ENCODE measurements around the gene LRRC8D. TPM values are rescaled to one million over a fixed set of nuclear protein-coding genes. Genes with fewer than 3 reads are reported as not detected.

Gene LRRC8D
- total RNA-seq, 1 experiment from 2014 or later: 39.4 TPM

DNA sequence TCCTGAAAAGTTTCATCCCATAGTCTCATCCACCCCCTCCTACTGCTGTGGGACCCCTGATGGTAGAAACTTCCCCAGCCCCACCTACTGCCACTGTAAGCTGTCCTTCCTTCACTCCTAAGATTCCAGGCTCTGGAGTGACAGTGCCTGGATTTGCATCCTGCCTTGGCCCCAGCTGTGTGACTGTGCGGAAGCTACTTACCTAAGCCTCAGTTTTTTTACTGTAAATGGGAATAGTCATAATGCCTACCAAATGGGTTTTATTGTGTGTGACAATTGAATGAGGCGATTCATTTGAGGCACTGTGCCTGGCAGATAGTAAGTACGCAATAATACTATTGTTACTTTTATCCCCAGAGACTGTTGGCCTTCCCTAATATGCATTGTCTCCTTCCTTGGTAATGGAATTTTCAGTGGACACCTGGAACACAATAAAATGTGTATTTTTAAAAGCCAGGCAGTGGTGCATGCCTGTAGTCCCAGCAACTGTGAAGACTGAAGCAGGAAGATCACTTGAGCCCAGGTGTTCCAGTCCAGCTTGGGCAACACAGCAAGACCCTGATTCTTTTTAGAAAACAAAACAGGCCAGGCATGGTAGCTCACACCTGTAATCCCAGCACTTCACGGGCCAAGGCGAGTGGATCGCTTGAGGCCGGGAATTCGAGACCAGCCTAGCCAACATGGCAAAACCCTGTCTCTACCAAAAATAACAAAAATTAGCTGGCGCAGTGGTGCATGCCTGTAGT lies 119.0 kb downstream of the LRRC8D start:
- H3K9me3 Mint-ChIP-seq (ENCODE audit: unreplicated experiment): no peaks in the 10 kb centered on the region
- Histone ChIP-seq H3K4me3 (ENCODE audit: low read depth, low read length) (no peak overlapping the region), H3K27me3 (replicated peaks; ENCODE audit: control insufficient read depth, insufficient read depth, low read length) (no peaks in the 10 kb centered on the region), H3K9me3 (no peaks in the 10 kb centered on the region), H3K36me3 (ENCODE audit: control insufficient read depth, insufficient read depth, low read length) (no peaks in the 10 kb centered on the region), H3K4me1 (peaks cover 8% of the 10 kb centered on the region)
- no peak overlapping the region for H3K27ac Mint-ChIP-seq (ENCODE audit: unreplicated experiment)
- BruUV-seq (replicated peaks): no TSS peak
- TF ChIP-seq, protein P1, sequence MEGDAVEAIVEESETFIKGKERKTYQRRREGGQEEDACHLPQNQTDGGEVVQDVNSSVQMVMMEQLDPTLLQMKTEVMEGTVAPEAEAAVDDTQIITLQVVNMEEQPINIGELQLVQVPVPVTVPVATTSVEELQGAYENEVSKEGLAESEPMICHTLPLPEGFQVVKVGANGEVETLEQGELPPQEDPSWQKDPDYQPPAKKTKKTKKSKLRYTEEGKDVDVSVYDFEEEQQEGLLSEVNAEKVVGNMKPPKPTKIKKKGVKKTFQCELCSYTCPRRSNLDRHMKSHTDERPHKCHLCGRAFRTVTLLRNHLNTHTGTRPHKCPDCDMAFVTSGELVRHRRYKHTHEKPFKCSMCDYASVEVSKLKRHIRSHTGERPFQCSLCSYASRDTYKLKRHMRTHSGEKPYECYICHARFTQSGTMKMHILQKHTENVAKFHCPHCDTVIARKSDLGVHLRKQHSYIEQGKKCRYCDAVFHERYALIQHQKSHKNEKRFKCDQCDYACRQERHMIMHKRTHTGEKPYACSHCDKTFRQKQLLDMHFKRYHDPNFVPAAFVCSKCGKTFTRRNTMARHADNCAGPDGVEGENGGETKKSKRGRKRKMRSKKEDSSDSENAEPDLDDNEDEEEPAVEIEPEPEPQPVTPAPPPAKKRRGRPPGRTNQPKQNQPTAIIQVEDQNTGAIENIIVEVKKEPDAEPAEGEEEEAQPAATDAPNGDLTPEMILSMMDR (IDR thresholded peaks at IDR 0.05; ENCODE audit: insufficient read depth in 1 of 2, low read depth in 1 of 2, low read length in 1 of 2, severe bottlenecking in 1 of 2, unreplicated experiment in 1 of 2): no peak
- no peak for DNase-seq
- ChIA-PET CTCF (no interaction called here), POLR2A (no interaction called here)
- peaks cover 7% of the 10 kb centered on the region for H3K4me1 Mint-ChIP-seq (ENCODE audit: low read depth, unreplicated experiment)
- no peaks in the 10 kb centered on the region for H3K27me3 Mint-ChIP-seq (ENCODE audit: insufficient read depth, unreplicated experiment)
- no peak overlapping the region for H3K4me3 Mint-ChIP-seq (ENCODE audit: unreplicated experiment)
- H3K36me3 Mint-ChIP-seq (ENCODE audit: insufficient read depth, unreplicated experiment): peaks cover 12% of the 10 kb centered on the region
- intact Hi-C loops (cut with micrococcal nuclease; ENCODE audit: unreplicated experiment): loop anchor here (5.0 kb wide), 1 partner anchor 88 kb away; no protein-coding TSS in a partner anchor

DNA sequence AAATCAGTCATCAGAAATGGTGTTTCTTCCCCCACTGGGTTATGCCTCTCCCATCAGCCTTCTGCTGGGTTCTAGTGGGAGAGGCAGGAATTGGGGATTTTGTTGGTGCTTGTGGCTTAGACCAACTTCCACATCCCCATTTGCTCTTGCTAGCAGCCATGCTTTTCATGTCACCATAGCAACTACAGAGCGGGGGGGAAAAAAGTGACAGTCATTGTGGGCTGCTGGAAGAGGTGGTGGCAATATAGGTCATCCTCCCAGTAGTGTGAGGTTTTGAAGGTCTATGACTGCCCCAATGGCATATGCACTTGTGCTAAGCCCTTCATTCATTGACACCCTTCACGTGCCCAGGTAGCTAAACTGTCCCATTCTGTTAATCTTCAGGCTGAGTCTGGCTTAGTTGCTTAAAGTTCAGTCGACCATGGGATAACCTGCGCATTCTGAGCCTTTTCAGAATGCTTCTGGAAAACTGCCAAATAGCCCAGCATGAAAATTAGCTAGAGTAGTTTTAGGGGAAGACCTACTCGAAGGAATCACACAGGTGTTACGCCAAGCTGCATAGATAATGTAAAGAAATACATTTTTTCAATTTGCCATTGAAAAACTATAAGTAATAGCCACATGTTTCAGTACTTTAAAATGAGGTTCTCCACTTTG lies 120.4 kb downstream of the LRRC8D start:
- Mint-ChIP-seq H3K27ac (ENCODE audit: unreplicated experiment) (no peak overlapping the region), H3K9me3 (ENCODE audit: unreplicated experiment) (no peaks in the 10 kb centered on the region), H3K4me1 (ENCODE audit: low read depth, unreplicated experiment) (peaks cover 7% of the 10 kb centered on the region), H3K4me3 (ENCODE audit: unreplicated experiment) (no peak overlapping the region), H3K36me3 (ENCODE audit: insufficient read depth, unreplicated experiment) (no peaks in the 10 kb centered on the region), H3K27me3 (ENCODE audit: insufficient read depth, unreplicated experiment) (no peaks in the 10 kb centered on the region)
- ChIA-PET POLR2A (no interaction called here), CTCF (no interaction called here)
- Histone ChIP-seq H3K9me3 (no peaks in the 10 kb centered on the region), H3K36me3 (ENCODE audit: control insufficient read depth, insufficient read depth, low read length) (no peaks in the 10 kb centered on the region), H3K27me3 (replicated peaks; ENCODE audit: control insufficient read depth, insufficient read depth, low read length) (no peaks in the 10 kb centered on the region), H3K4me1 (peaks cover 8% of the 10 kb centered on the region), H3K4me3 (ENCODE audit: low read depth, low read length) (no peak overlapping the region)
- DNase-seq: no peak
- BruUV-seq (replicated peaks): no TSS peak
- TF ChIP-seq, protein P1 (IDR thresholded peaks at IDR 0.05; ENCODE audit: insufficient read depth in 1 of 2, low read depth in 1 of 2, low read length in 1 of 2, severe bottlenecking in 1 of 2, unreplicated experiment in 1 of 2): no peak
- intact Hi-C loops (cut with micrococcal nuclease; ENCODE audit: unreplicated experiment): loop anchor here (5.0 kb wide), 1 partner anchor 89 kb away; no protein-coding TSS in a partner anchor

DNA sequence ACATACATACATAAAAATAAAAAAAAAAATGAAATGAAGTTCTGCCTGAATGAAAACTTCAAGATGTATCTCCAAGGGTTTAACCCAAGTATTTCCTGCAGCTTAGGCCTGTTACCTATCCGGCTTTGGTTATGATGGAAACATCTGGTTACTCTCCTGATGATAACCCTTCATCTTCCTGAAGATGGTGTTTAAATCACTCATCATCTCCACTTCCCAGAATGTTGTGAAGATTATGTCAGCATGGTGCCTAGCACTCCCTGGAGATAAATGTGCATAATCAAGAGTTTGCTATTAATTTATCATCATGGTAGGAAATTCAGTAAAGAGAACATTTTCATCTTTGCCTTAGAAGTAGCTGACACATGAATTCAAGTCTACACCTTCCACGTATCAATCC lies 121.2 kb downstream of the LRRC8D start:
- H3K27me3 ChIP-seq (replicated peaks; ENCODE audit: control insufficient read depth, insufficient read depth, low read length): no peaks in the 10 kb centered on the region
- no peaks in the 10 kb centered on the region for H3K9me3 Mint-ChIP-seq (ENCODE audit: unreplicated experiment)

More for the DNA sequence above, 121.2 kb downstream of the LRRC8D start:
- no peak overlapping the region for H3K4me3 ChIP-seq (ENCODE audit: low read depth, low read length)
- Mint-ChIP-seq H3K36me3 (ENCODE audit: insufficient read depth, unreplicated experiment) (no peaks in the 10 kb centered on the region), H3K27ac (ENCODE audit: unreplicated experiment) (no peak overlapping the region), H3K27me3 (ENCODE audit: insufficient read depth, unreplicated experiment) (no peaks in the 10 kb centered on the region), H3K4me3 (ENCODE audit: unreplicated experiment) (no peak overlapping the region), H3K4me1 (ENCODE audit: low read depth, unreplicated experiment) (peaks cover 7% of the 10 kb centered on the region)
- ChIA-PET POLR2A (interaction anchor here (0.7 kb wide), 1 partner anchor 121 kb away, joined by 3 read pairs; the partner anchor contains the start of gene LRRC8D), CTCF (no interaction called here)
- TF ChIP-seq, protein P1 (IDR thresholded peaks at IDR 0.05; ENCODE audit: insufficient read depth in 1 of 2, low read depth in 1 of 2, low read length in 1 of 2, severe bottlenecking in 1 of 2, unreplicated experiment in 1 of 2): no peak
- H3K9me3 ChIP-seq: no peaks in the 10 kb centered on the region
- intact Hi-C loops (cut with micrococcal nuclease; ENCODE audit: unreplicated experiment): loop anchor here (5.0 kb wide), 1 partner anchor 90 kb away; no protein-coding TSS in a partner anchor
- BruUV-seq (replicated peaks): no TSS peak
- DNase-seq: no peak
- H3K36me3 ChIP-seq (ENCODE audit: control insufficient read depth, insufficient read depth, low read length): no peaks in the 10 kb centered on the region
- peaks cover 8% of the 10 kb centered on the region for H3K4me1 ChIP-seq
